RWPE1 (cell line): ENCODE results near the gene CA7.
"Not testable (repeated sequence)": the region's sequence is repeated elsewhere in the genome, so short reads cannot be mapped to it uniquely, and the experiment has no call there.

Source experiments
- CTCF ChIA-PET: fragments of 350-600 bp; sonication (Branson Sonifier 250); formaldehyde crosslinking; extraction: SDS; loops from one replicate; lab custom pipeline; 2021; lab: Yijun Ruan, JAX
- POLR2A ChIA-PET: fragments of 400-600 bp; formaldehyde crosslinking; extraction: SDS; loops from one replicate; lab custom pipeline; 2020; ENCODE audit warnings: antibody characterized with exemption; ENCODE audit not compliant: low non-redundant PET; lab: Yijun Ruan, JAX
- DNase-seq: peaks from one replicate; pipeline ENCODE4 v3.0.0; 2012; ENCODE audit warnings: low spot score
- H3K27ac ChIP-seq: fragments of 450-650 bp; 2 replicates; pipeline ENCODE4 v1.5.1; 2017
- TF ChIP-seq, protein P1 (sequence below): fragments of 450-650 bp; conservative IDR thresholded peaks from 2 replicates; pipeline ENCODE4 v1.5.1; 2017; ENCODE audit warnings: low read depth, mild to moderate bottlenecking

CA7 gene

GRCh38 chr16:66894055-66894454 lies 49.8 kb downstream of the CA7 start:
- ChIA-PET POLR2A (no interaction called here), CTCF (interaction anchor here (0.6 to 2.2 kb wide), 8 partner anchors 8 to 207 kb away, joined by 3 to 23 read pairs (median 6); partner anchors contain the start of gene CIAO2B)
- peak overlapping the region; percentile 70 for H3K27ac ChIP-seq
- TF ChIP-seq, protein P1, sequence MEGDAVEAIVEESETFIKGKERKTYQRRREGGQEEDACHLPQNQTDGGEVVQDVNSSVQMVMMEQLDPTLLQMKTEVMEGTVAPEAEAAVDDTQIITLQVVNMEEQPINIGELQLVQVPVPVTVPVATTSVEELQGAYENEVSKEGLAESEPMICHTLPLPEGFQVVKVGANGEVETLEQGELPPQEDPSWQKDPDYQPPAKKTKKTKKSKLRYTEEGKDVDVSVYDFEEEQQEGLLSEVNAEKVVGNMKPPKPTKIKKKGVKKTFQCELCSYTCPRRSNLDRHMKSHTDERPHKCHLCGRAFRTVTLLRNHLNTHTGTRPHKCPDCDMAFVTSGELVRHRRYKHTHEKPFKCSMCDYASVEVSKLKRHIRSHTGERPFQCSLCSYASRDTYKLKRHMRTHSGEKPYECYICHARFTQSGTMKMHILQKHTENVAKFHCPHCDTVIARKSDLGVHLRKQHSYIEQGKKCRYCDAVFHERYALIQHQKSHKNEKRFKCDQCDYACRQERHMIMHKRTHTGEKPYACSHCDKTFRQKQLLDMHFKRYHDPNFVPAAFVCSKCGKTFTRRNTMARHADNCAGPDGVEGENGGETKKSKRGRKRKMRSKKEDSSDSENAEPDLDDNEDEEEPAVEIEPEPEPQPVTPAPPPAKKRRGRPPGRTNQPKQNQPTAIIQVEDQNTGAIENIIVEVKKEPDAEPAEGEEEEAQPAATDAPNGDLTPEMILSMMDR: no peak
- no peak for DNase-seq

DNA sequence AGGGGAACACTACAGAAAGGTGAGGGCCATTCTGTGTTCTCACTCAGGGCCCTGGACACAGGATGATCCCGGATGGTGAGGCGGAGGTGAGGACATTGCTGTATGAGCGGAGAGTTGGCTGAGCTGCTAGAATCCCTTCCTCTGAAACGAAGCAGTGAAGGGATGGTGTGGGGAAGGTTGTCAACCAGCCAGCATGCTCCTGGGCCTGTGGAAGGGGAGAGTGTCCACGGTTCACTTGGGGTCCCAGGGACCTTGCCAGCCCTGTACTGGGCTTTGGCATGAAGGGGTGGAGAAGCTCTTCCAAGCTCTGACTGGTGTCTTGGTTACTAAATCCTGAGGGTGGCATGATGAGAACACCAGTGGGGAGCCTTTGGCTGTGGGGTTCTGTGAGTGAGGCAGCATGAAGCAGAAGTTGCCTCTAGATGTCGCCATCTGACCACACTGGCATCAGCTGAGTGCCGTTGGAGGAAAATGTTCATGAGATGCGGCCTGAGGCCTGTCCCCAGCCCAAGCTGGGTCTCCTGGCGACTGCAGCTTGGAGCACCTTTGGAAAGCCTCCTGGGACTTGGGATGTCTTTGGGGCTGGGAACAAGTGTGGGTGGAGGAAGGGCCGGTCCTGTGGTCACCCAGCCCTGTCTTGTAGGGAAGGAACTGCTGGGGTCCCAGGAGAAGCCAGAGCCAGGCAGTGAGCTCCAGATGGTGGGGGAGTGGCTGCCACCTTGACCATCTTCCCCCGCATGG lies 50.9 kb downstream of the CA7 start:
- peak overlapping the region; percentile 70 for H3K27ac ChIP-seq
- ChIA-PET CTCF (interaction anchor here (0.6 to 2.2 kb wide), 29 partner anchors 9 to 461 kb away, joined by 3 to 23 read pairs (median 5); partner anchors contain the start of genes CDH16, CIAO2B and PDP2), POLR2A (no interaction called here)
- DNase-seq: peak; percentile 67
- TF ChIP-seq, protein P1: peak; percentile 87

DNA sequence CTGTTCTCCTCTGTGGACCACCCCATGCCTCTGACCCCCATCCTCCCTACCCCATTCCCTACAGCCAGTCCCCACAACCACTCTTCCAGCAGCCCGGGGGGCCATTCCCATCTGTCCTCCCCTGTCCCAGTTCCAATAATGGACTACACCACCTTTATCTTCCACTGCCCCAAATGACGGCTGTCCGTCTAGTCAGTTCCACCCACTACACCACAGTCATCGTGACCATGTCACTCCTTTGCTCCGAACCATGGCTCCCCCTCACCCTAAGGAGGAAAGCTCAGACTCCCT lies 51.4 kb downstream of the CA7 start:
- POLR2A ChIA-PET: no interaction called here
- H3K27ac ChIP-seq: peak overlapping the region; percentile 70
- TF ChIP-seq, protein P1: no peak
- CTCF ChIA-PET: interaction anchor here (0.6 to 2.2 kb wide), 24 partner anchors 9 to 461 kb away, joined by 3 to 23 read pairs (median 6); partner anchors contain the start of genes CDH16, CIAO2B and PDP2
- no peak for DNase-seq

GRCh38 chr16:66895999-66896398 lies 51.8 kb downstream of the CA7 start:
- H3K27ac ChIP-seq: peak overlapping the region; percentile 70
- TF ChIP-seq, protein P1: no peak
- no peak for DNase-seq
- POLR2A ChIA-PET: no interaction called here
- CTCF ChIA-PET: interaction anchor here (0.6 to 2.2 kb wide), 10 partner anchors 8 to 259 kb away, joined by 3 to 23 read pairs (median 7); partner anchors contain the start of gene CDH16

GRCh38 chr16:66896682-66897081 lies 52.5 kb downstream of the CA7 start:
- CTCF ChIA-PET: interaction anchor here (0.6 to 1.2 kb wide), 2 partner anchors 17 to 259 kb away, joined by 3 read pairs; no protein-coding TSS in a partner anchor
- POLR2A ChIA-PET, DNase-seq: not testable (repeated sequence)
- H3K27ac ChIP-seq: peak overlapping the region; percentile 70

- H3K27ac ChIP-seq: peak overlapping the region; percentile 13; the same call in 1 of the 2 replicates
- TF ChIP-seq, protein P1: no peak
- ChIA-PET POLR2A (no interaction called here), CTCF (interaction anchor here (1.5 kb wide), 1 partner anchor 12 kb away, joined by 4 read pairs; no protein-coding TSS in a partner anchor)
- DNase-seq: no peak
Observed at GRCh38 chr16:66898207-66898606, 54.0 kb downstream of the CA7 start.

- TF ChIP-seq, protein P1: no peak
- POLR2A ChIA-PET: no interaction called here
- CTCF ChIA-PET: interaction anchor here (1.5 kb wide), 1 partner anchor 11 kb away, joined by 4 read pairs; no protein-coding TSS in a partner anchor
- no peak overlapping the region; the same call in 1 of the 2 replicates for H3K27ac ChIP-seq
- no peak for DNase-seq
Observed at GRCh38 chr16:66898933-66899309, 54.7 kb downstream of the CA7 start.
